ENCODE measurements around the gene CTNND2.

CTNND2 gene

DNA sequence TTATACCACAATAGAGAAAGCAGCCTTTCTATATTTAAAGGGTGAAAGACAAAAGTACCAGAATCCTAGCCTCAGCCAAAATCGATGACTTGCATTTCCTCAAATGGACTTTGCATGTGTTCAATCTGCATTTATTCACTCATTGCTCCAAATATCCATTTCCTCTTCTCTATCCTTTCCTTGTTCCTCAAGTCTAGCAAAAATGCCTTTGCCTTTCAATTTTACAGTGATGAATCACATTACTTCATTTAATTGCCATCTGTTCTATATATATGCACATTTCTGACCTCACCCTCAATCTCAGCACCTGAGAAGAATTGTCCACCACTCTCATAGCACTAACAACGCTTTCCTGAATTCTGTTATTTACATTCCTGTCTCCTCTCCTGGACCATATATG lies 329.5 kb downstream of the CTNND2 start:
- no peak for DNase-seq

DNA sequence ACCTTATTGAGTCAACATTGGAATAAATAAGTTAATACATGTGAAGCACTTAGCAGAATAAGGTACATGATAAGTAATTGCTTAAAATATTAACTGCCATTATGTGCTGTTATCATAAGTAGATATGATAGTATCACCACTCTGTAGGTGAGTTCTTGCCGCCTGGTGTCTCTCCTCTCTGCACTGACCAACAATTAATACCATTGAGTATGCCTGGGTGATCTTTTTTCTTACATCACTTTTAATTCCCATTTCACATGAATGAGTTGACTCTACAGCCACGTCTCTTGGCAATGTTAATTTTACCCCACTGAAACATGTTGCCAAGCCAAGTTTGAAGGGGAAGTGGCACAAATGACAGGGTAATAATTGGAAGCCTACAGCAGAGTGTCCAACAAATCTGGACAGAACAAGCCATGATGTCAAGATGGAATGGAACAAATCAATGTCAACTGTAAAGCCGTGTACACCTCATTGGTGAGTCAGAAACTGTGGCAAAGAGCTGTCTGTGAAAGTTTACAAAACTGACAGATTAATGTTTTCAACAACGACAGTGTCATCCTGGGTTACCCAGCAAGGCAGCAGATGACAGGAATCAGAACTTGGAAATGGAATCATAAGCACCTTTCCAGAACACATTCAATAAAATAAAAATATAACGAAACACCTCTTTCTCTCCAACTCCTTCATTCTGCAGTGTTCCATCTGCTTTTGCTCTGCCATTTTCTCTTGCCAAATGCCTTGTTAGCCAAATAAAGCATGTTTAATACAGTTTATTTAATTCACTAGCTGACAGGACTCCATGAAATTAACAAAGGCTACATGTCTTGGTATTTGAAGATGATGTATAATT lies 330.9 kb downstream of the CTNND2 start:
- DNase-seq: no peak

- DNase-seq: no peak
Measured at GRCh38 chr5:11564706-11565105, 339.5 kb downstream of the CTNND2 start.

GRCh38 chr5:11563822-11564221 lies 340.4 kb downstream of the CTNND2 start:
- no peak for DNase-seq

DNA sequence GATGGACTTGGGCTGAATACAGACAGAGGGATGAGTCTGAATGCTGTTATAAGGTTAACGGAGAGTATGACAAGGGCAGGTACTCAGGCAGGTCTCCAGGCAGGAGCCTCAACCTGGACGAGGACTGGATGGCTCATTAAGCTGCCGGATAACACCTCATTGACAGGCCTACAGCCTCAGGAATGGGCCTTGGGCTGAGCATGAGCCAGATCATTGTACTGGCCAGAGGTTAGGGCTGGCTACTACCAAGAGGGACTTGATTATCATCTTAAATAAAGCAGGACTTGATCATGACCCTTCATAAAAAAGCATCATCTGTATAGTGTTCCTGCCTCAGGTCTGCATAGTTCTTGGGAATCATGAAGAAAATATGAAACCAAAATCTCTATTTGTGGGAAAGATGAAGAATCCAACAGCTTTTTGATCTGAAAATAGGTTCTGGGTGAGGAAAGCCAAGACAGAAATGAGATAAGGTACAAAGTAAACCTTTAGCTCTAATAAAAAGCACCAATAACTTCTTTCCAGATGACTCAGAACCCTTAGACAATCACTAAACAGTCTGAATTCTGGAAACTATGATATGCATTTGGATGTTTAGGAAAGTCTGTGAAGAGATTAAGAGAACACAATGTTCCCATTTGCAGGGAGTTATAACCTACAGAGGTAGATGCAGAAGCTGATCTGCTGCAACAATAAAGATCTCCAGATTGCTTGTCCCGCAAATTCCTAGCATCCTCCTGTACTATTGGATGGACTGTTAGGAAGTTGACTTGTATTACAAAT lies 343.1 kb downstream of the CTNND2 start:
- DNase-seq: no peak

DNA sequence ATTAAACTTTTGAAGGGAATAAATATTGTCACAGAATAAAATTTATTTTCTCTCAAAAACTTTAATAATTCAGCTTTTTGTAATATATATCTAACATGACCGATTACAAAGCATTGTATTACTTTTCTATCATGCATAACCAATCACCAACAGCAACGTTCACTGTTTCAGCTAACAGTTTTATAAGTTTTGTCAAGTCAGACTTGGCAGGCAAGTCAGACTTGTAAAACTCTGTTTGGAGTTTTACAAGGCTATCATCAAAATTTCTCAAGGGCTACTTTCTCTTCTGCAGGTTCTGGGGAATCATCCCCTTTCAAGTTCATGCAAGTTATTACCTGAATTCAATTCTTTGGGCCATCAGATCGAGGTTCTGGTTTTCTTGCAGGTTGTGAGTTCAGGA lies 347.2 kb downstream of the CTNND2 start:
- DNase-seq: no peak

- DNase-seq: no peak
Measured at GRCh38 chr5:11555171-11555570, 349.1 kb downstream of the CTNND2 start.

GRCh38 chr5:11547730-11548129 lies 356.5 kb downstream of the CTNND2 start:
- no peak for DNase-seq

DNA sequence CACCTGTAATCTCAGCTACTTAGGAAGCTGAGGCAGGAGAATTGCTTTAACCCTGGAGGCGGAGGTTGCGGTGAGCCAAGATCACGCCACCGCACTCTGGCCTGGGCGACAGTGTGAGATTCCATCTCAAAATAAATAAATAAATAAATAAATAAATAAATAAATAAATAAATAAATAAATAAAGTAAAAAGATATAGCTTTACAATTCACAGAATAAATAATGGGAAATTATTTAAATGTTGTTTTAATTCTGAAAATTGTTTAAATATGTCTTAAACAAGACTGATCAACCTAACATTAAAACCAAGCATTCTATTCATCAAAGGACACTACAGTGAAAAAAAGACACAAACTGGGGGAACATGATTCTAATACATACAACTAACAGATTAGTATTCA lies 357.1 kb downstream of the CTNND2 start:
- no peak for DNase-seq

- DNase-seq: no peak
Measured at GRCh38 chr5:11540112-11540511, 364.1 kb downstream of the CTNND2 start.

- DNase-seq: no peak
Measured at GRCh38 chr5:11531811-11532555, 372.3 kb downstream of the CTNND2 start.

DNA sequence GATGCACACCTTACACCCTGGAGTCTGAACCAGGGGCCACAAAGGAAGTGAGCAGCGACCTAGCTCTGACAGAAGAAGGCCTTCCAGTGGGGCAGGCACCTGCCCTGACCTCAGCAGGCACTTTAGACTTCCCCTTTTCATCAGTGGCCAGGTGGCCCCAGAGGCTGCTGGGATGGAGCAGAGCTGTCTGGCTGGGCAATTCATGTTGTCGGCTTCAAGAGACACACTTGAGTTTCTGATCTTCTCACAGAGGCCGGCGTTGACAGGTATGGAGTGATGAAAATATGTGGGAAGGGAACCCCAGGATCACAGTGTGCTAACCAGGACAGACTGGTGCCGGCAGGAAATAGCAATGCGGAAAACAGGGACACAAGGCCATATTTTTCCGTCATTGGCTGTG lies 375.5 kb downstream of the CTNND2 start:
- DNase-seq: no peak

DNA sequence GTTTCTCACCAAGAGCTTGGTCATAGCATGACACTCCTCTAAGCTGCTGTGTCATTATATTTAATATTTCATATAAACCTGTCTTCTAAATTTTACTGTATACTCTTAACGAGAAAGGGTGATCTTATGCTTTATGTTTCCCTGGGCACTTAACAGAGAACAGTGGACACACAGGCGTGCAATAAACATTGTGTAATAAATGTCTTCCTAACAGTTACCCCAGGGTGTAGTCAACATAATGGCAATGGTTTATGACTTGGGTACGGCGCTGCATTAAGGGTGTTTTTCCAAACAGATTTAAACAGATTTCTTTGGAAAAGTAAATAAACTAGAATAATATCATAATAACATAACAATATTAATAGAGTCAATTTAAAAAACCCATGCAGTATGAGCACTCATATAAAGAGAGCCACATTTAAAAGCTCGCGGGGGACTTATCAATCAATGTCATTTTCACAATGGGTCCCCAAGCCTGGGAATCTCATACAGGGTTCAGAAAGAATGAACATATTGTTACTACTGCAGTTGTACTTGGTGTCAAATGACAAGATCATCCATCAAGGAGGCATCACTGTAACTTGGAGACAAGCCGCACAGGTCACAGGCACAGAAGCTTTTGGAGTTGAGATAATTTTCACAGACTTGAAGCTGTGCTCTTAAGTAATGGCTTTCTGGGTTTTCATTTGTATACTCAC lies 376.4 kb downstream of the CTNND2 start:
- no peak for DNase-seq

DNA sequence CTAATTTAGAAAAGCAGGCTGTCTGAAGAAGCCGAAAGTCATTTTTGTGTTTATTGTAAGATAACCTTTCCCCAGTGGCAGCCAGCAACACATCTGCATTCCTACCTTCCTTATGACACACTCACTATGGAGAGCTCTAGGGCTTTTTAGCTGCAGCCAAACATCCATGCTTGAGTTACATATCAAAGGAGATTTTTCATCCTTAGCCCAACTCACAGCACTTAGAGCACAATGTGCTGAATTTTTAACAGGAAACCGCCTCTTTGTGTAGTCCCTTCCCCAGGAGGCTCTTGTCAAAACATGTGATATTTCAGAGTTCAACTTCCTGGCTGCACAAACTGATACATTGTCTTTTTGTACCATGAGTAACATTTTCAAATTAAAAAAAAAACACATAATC lies 379.2 kb downstream of the CTNND2 start:
- DNase-seq: no peak

- no peak for DNase-seq
Measured at GRCh38 chr5:11524188-11524587, 380.1 kb downstream of the CTNND2 start.

DNA sequence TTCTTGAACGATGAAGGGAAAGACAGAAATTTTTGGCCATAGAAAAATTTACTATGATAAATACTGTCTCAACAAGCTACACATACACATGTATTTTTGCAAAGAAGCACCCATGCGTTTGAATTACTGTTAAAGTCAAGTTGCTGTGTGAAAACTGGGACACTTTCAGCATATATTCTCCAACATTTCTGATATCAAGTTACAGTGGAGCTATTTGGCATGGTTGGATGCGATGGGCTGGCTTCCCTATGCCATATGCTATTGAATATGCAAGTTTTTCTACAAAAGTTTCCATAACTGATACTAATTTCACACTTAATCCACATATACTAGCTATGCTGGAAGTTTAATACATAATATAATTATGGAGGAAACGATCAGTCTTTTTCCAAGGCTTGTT lies 381.4 kb downstream of the CTNND2 start:
- DNase-seq: no peak

- DNase-seq: peak; percentile 79
Measured at GRCh38 chr5:11520241-11520930, 383.9 kb downstream of the CTNND2 start.

- no peak for DNase-seq
Measured at GRCh38 chr5:11519236-11519635, 385.0 kb downstream of the CTNND2 start.

DNA sequence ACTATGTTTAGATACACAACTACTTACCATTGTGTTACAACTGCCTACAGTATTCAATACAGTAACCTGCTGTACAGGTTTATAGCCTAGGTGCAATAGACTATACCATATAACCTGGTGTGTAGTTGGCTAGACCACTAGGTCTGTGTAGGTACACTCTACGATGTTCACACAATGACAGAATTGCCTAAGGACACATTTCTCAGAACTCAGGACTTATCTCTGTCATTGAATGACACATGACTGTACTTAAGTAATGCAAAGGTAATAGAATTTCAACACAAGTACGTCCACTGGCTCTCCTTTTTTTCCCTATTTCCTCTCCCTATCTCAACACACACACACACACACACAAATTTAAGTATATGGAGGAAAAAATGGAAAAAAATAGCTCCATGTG lies 385.6 kb downstream of the CTNND2 start:
- no peak for DNase-seq

DNA sequence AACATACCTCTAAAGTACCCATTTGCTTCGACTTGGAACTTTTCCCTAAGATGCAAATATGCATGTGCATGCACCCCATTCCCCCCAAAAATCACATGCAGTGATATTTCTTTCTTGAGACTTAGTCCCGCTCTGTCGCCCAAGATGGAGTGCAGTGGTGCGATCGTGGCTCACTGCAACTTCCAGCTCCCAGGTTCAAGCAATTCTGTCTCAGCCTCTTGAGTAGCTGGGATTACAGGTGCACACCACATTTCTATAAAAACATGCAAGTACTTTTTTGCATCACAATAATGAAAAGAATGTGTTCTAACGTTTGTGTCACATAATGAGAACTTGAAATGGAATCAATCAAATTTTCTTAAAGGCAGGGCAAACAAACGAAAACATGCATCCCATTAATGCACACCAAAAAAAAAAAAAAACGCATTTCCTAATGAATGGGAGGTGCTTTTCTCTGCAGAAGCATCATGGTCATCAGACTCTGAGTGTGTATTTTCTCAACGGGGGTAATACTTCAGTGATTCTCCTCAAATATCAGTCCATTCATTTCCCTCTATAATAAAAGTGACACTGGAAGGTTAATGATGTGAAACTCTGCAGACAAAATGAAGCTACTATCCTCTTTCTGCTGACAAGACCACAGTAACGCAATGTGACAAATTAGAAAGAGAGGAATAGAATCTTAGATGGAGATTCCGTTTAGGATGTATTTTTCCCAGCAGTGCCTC lies 389.4 kb downstream of the CTNND2 start:
- no peak for DNase-seq

DNA sequence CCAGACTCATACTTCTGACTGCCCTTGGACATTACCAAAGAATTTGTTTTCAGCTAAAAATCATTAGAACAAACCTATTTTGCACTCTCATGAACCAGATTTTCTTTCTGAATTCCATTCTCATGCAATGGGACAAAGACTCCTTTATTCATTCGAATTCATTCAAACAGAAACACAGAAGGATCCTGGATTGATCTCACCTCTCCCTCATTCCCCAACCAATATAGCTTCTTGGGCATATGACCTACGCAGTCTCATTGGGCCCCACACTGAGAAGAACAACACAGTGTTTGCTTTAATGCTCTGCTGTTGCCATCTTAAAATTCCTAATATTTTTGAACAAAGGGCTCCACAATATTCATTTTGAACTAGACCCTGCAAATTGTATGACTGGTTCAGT lies 392.4 kb downstream of the CTNND2 start:
- no peak for DNase-seq

- no peak for DNase-seq
Measured at GRCh38 chr5:11510889-11511288, 393.4 kb downstream of the CTNND2 start.
